ENCODE results near the gene TLCD3A.
"Not testable (repeated sequence)": the region's sequence is repeated elsewhere in the genome, so short reads cannot be mapped to it uniquely, and the experiment has no call there.

Gene TLCD3A

GRCh38 chr17:746783-747629, 14.6 kb downstream of the TLCD3A start:
- TF ChIP-seq CTCF (IDR thresholded peaks at IDR 0.05; ENCODE audit: control insufficient read depth, extremely low read depth, insufficient read depth): no peak
- no peak for DNase-seq (ENCODE audit: low read depth)
- no peak overlapping the region for H3K4me3 ChIP-seq (ENCODE audit: low read depth, low read length)

- not testable (repeated sequence) for DNase-seq (ENCODE audit: low read depth); H3K4me3 ChIP-seq (ENCODE audit: low read depth, low read length)
These were observed 16.2 kb downstream of the TLCD3A start for GRCh38 chr17:748604-749003.

- not testable (repeated sequence) for H3K4me3 ChIP-seq (ENCODE audit: low read depth, low read length); DNase-seq (ENCODE audit: low read depth)
These were observed 17.0 kb downstream of the TLCD3A start for GRCh38 chr17:749359-749758.

GRCh38 chr17:750431-751037, 18.1 kb downstream of the TLCD3A start:
- peak overlapping the region; percentile 86 for H3K4me3 ChIP-seq (ENCODE audit: low read depth, low read length)
- TF ChIP-seq CTCF (IDR thresholded peaks at IDR 0.05; ENCODE audit: control insufficient read depth, extremely low read depth, insufficient read depth): no peak
- no peak for DNase-seq (ENCODE audit: low read depth)

GRCh38 chr17:751269-752001, 19.0 kb downstream of the TLCD3A start:
- no peak for TF ChIP-seq CTCF (IDR thresholded peaks at IDR 0.05; ENCODE audit: control insufficient read depth, extremely low read depth, insufficient read depth)
- H3K4me3 ChIP-seq (ENCODE audit: low read depth, low read length): peak overlapping the region; percentile 86
- DNase-seq (ENCODE audit: low read depth): no peak

- peak; percentile 54 for DNase-seq (ENCODE audit: low read depth)
- TF ChIP-seq CTCF (IDR thresholded peaks at IDR 0.05; ENCODE audit: control insufficient read depth, extremely low read depth, insufficient read depth): peak; percentile 92
- peak within 1 kb of the TSS; percentile 86 for H3K4me3 ChIP-seq (ENCODE audit: low read depth, low read length)
These were observed 19.7 kb downstream of the TLCD3A start, which contains the start of gene GEMIN4 for GRCh38 chr17:752002-752619. Gene GEMIN4 (minus strand): TSS chr17:752264. CDS start chr17:752142, 122 bp downstream.

- H3K4me3 ChIP-seq (ENCODE audit: low read depth, low read length): peak overlapping the region; percentile 86
- TF ChIP-seq CTCF (IDR thresholded peaks at IDR 0.05; ENCODE audit: control insufficient read depth, extremely low read depth, insufficient read depth): no peak
- DNase-seq (ENCODE audit: low read depth): peak; percentile 42
These were observed 20.3 kb downstream of the TLCD3A start for GRCh38 chr17:752620-753219.
